Fibroblast of the conjunctiva (primary cell): ENCODE measurements around the gene KIFAP3.
A peak's percentile ranks its signal among the peaks of the same experiment; 100 is the strongest.
"Not testable (repeated sequence)": the region's sequence is repeated elsewhere in the genome, so short reads cannot be mapped to it uniquely, and the experiment has no call there.

ENCODE experiments used
- DNase-seq: peaks from one replicate; pipeline ENCODE4 v3.0.0-alpha.2; 2010; ENCODE audit warnings: low read depth

Gene KIFAP3

GRCh38 chr1:170074250-170075157 lies at the start of gene KIFAP3:
Gene KIFAP3, minus strand, starts transcription at chr1:170074695. Its CDS starts 228 bp downstream, at chr1:170074467.
- DNase-seq, result peak; percentile 98

DNA sequence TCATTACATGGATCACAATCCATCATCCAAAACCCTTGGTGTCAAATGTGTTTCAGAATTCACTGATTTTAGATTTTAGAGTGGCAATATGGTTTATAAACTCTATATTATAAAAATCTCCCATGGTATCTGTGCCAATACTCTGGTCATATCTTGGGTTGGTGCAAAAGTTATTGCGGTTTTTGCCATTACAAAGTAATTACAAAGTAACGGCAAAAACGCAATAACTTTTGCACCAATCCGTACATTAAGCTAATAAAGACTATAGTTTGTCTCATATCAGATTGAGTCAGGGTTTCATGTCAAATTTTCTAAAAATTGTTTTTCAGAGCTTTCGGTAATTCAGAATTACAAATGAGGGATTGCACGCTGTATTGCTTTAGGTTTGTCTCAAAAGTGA lies 47.9 kb upstream of the KIFAP3 start:
- no peak for DNase-seq

DNA sequence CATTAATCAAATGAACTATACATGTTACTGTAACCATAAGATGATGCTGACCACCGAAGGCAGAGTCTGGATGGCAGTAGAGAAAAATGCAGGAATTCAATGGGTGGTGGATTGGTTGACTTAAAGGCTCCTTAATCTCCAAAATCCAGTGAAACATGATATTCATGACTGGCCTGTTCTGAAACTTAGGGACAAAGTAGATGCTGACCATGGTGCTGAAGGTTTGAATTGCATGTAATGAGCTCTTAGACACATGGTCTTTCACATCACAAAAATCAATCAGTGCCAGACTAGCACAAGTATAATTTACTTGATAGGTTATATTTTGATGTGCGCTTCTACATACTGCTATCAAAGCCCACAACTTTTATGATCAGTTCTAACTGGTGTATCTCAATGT lies 40.4 kb upstream of the KIFAP3 start:
- DNase-seq, result peak; percentile 1

DNA sequence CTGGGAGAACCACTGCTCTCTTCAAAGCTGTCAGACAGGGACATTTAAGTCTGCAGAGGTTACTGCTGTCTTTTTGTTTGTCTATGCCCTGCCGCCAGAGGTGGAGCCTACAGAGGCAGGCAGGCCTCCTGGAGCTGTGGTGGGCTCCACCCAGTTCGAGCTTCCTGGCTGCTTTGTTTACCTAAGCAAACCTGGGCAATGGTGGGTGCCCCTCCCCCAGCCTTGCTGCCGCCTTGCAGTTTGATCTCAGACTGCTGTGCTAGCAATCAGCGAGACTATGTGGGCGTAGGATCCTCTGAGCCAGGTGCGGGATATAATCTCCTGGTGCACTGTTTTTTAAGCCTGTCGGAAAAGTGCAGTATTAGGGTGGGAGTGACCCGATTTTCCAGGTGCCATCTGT lies 38.6 kb upstream of the KIFAP3 start:
- not testable (repeated sequence) for DNase-seq

- no peak for DNase-seq
These were observed 23.0 kb upstream of the KIFAP3 start for GRCh38 chr1:170097449-170097948.

DNA sequence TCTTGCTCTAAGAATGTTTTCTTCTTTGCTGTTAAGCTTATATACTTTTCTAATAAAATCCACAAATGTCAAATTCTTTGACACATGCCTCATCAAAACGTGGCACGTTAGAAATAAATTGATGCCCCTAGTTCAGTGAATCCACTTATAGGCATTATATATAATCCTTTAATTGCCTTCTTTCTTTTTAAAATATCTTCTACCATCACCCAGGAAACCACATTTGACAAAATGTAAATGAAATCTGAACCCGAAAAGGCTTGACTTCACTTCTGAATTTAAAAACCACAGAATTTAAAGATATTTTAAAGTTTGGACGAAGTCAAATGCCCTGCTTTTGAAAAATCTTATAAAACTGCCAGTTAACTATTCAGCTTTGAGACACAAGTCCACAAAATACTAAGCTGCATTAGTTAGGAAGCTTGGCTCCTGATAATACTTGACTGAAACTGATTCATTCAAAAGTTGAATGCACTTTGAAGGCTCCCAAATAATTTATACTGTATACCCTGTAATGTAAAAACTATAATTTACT lies 22.4 kb upstream of the KIFAP3 start:
- no peak for DNase-seq

- DNase-seq, result no peak
These were observed 21.7 kb upstream of the KIFAP3 start for GRCh38 chr1:170095976-170096748.

DNA sequence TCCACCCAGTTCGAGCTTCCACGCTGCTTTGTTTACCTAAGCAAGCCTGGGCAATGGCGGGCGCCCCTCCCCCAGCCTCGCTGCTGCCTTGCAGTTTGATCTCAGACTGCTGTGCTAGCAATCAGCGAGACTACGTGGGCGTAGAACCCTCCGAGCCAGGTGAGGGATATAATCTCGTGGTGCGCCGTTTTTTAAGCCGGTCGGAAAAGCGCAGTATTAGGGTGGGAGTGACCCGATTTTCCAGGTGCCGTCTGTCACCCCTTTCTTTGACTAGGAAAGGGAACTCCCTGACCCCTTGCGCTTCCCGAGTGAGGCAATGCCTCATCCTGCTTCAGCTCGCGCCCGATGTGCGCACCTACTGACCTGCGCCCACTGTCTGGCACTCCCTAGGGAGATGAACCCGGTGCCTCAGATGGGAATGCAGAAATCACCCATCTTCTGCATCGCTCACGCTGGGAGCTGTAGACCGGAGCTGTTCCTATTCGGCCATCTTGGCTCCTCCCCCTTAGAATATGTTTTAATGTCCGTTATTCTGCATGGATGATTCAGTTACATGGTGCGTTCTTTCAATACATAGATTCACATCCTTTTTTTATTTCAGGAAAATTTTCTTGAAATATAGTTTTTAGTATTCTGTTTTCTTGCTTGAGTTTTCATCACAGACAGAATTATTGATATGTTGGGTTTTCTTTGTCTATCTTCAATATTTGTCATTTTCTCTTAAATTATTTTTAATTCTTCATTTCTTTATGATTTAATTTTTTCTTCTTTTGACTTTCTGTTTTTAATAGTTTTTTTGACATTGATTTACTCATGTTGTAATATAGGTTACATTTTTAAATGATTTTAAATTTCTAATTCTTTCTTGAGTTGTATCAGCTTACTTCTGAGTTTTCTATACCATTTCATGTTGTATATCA lies 20.5 kb upstream of the KIFAP3 start:
- not testable (repeated sequence) for DNase-seq

GRCh38 chr1:170086399-170087032 lies 12.0 kb upstream of the KIFAP3 start:
- no peak for DNase-seq

GRCh38 chr1:170085091-170085490 lies 10.6 kb upstream of the KIFAP3 start:
- no peak for DNase-seq

GRCh38 chr1:170078610-170079189 lies 4.2 kb upstream of the KIFAP3 start:
- no peak for DNase-seq

GRCh38 chr1:170077926-170078325 lies 3.4 kb upstream of the KIFAP3 start:
- DNase-seq, result no peak

DNA sequence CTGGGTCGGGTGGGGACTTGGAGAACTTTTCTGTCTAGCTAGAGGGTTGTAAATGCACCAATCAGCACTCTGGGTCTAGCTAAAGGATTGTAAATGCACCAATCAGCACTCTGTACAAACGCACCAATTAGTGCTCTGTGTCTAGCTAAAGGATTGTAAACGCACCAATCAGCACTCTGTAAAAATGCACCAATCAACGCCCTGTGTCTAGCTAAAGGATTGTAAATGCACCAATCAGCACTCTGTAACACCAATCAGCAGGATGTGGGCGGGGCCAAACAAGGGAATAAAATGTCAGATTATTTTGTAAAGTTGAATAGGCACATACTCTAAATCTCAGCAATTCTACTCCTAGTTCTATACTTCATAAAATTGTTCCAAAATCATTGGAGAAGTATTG lies 2.5 kb upstream of the KIFAP3 start:
- not testable (repeated sequence) for DNase-seq

DNA sequence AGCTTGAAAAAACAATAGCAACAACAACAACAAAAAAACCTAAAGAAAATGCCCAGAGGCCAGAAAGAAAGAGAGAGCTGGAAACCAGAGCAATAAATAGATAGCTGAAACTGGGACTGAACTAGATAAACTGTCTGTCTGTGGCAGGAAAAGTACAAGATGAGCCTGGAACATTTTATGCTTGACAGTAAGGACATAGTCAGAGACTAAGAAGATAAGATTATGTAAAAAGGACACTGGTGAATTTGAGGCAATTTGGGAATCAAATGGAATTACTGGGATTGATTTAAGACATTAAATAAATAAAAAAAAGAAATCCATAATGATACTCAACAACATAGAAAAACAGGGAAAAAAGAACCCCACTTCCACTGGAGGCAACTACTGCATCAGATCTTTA lies 1.7 kb upstream of the KIFAP3 start:
- no peak for DNase-seq

- DNase-seq, result no peak
These were observed 691 bp upstream of the KIFAP3 start for GRCh38 chr1:170075186-170075585.

- DNase-seq, result no peak
These were observed 624 bp downstream of the KIFAP3 start for GRCh38 chr1:170073893-170074249.

GRCh38 chr1:170071378-170071777 lies 3.1 kb downstream of the KIFAP3 start:
- DNase-seq, result no peak

DNA sequence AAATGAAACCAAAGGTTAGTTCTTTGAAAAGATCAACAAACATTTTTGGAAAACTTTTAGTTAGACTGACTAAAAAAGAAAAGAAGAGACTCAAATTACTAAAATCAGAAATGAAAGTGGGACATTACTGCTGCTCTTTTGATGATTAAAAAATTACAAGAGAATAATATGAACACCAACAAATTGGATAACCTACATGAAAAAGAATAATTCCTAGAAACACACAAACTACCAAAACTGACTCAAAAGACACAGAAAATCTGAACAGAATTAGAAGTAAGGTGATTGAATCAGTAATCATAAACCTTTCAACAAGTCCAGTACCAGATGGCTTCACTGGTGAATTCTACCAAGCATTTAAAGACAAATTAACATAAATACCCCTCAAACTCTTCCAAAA lies 5.6 kb downstream of the KIFAP3 start:
- no peak for DNase-seq

- no peak for DNase-seq
These were observed 7.2 kb downstream of the KIFAP3 start for GRCh38 chr1:170067253-170067819.

- no peak for DNase-seq
These were observed 9.7 kb downstream of the KIFAP3 start for GRCh38 chr1:170064821-170065220.
